Right lobe of liver (tissue), 4 donors: ENCODE data around the gene MAL.

Source experiments
- CTCF ChIP-seq, 4 donors: fragments of 200-600 bp in 3 of 4; fragments of 450-650 bp in 1 of 4; IDR thresholded peaks; one replicate each; pipeline versions ENCODE4 v1.5.1 to v1.8.0; 2016 to 2022; ENCODE audit warnings: antibody characterized with exemption in 4 of 4, mild to moderate bottlenecking in 2 of 4
- POLR2A ChIP-seq: fragments of 450-650 bp; IDR thresholded peaks from one replicate; pipeline ENCODE4 v1.6.1; 2017; ENCODE audit warnings: antibody characterized with exemption, mild to moderate bottlenecking
- donor health status: DM: no; HTN: no; CAD: no.
- donor health status: DM: no; HTN: no; CAD: no.
- donor health status: DM: no; HTN: yes; CAD: no.

GRCh38 chr2:94977826-94978225, 47.7 kb upstream of the MAL start:
- TF ChIP-seq CTCF (IDR thresholded peaks at IDR 0.05) = no peak
- no peak for TF ChIP-seq POLR2A
